Peyer's patch (tissue), 4 donors: ENCODE data around the gene TANGO2. TPM values are rescaled to one million over a fixed set of nuclear protein-coding genes. Genes with fewer than 3 reads are reported as not detected.

ENCODE experiments used
- DNase-seq, 3 donors: peaks; one replicate each; pipeline ENCODE4 v3.0.0-alpha.2; 2017 to 2019
- H3K27ac ChIP-seq, 4 donors: fragments of 200-600 bp; sonication (generic); one replicate each; pipeline ENCODE4 v1.5.1; 2016 to 2019
- H3K27me3 ChIP-seq, 2 donors: fragments of 200-600 bp; sonication (generic); one replicate each; pipeline ENCODE4 v1.5.1; 2019
- H3K36me3 ChIP-seq, 3 donors: fragments of 200-600 bp; sonication (generic); one replicate each; pipeline ENCODE4 v1.5.1; 2016 to 2019
- H3K4me1 ChIP-seq, 4 donors: fragments of 200-600 bp; sonication (generic); one replicate each; pipeline ENCODE4 v1.5.1; 2016 to 2019
- H3K4me3 ChIP-seq, 4 donors: fragments of 200-600 bp; sonication (generic); 1 replicate in 3 of 4; 2 replicates in 1 of 4; pipeline ENCODE4 v1.5.1; 2016 to 2019; ENCODE audit warnings: mild to moderate bottlenecking in 1 of 4
- H3K9me3 ChIP-seq, 4 donors: fragments of 200-600 bp; sonication (generic); one replicate each; pipeline ENCODE4 v1.5.1; 2016 to 2019; ENCODE audit warnings: mild to moderate bottlenecking in 1 of 4
- POLR2A ChIP-seq, 2 donors: fragments of 450-650 bp; IDR thresholded peaks; one replicate each; pipeline ENCODE4 v1.5.1; 2017; ENCODE audit warnings: antibody characterized with exemption in 2 of 2, mild to moderate bottlenecking in 2 of 2, moderate library complexity in 2 of 2
- total RNA-seq, 4 donors: library from RNA; depleted of rRNA; stranded (reverse); fragments of >200 nt; gene quantifications; one replicate each; pipeline ENCODE4 v1.1.0, GENCODE V29; 2016
- TF ChIP-seq, protein P1 (sequence below), 6 experiments: fragments of 450-650 bp in 4 of 6; fragments of 200-600 bp in 2 of 6; sonication (generic) in 1 of 6; IDR thresholded peaks; one replicate each; pipeline ENCODE4 v1.5.1; 2017 to 2019; ENCODE audit warnings: antibody characterized with exemption in 6 of 6, mild to moderate bottlenecking in 3 of 6, moderate library complexity in 1 of 6

Gene TANGO2
- total RNA-seq, 4 donors from 2014 or later, result 27.2 to 45.4 (median 41.0) TPM

- H3K27me3 ChIP-seq, result no peaks in the 10 kb centered on the region
- peak overlapping the region; percentile 81 to 99 (median 88) for H3K4me3 ChIP-seq
- H3K36me3 ChIP-seq, result peaks cover 0 to 5% (median 0%) of the 10 kb centered on the region in 3 donors
- peak in 1 of 3 donors; percentile 57 for DNase-seq
- TF ChIP-seq POLR2A (IDR thresholded peaks at IDR 0.05), result no peak
- TF ChIP-seq, protein P1, sequence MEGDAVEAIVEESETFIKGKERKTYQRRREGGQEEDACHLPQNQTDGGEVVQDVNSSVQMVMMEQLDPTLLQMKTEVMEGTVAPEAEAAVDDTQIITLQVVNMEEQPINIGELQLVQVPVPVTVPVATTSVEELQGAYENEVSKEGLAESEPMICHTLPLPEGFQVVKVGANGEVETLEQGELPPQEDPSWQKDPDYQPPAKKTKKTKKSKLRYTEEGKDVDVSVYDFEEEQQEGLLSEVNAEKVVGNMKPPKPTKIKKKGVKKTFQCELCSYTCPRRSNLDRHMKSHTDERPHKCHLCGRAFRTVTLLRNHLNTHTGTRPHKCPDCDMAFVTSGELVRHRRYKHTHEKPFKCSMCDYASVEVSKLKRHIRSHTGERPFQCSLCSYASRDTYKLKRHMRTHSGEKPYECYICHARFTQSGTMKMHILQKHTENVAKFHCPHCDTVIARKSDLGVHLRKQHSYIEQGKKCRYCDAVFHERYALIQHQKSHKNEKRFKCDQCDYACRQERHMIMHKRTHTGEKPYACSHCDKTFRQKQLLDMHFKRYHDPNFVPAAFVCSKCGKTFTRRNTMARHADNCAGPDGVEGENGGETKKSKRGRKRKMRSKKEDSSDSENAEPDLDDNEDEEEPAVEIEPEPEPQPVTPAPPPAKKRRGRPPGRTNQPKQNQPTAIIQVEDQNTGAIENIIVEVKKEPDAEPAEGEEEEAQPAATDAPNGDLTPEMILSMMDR (IDR thresholded peaks at IDR 0.05), result no peak
- peaks cover 0 to 40% (median 7%) of the 10 kb centered on the region in 4 donors for H3K4me1 ChIP-seq
- H3K27ac ChIP-seq, result peak overlapping the region; percentile 79 to 95 (median 90)
- no peaks in the 10 kb centered on the region for H3K9me3 ChIP-seq
Observed at GRCh38 chr22:20080776-20081654, 60.1 kb downstream of the TANGO2 start.

GRCh38 chr22:20083157-20083890, 62.4 kb downstream of the TANGO2 start:
- Histone ChIP-seq H3K36me3 (peaks cover 0 to 27% (median 0%) of the 10 kb centered on the region in 3 donors), H3K4me1 (peaks cover 0 to 40% (median 7%) of the 10 kb centered on the region in 4 donors), H3K27ac (no peak overlapping the region), H3K4me3 (no peak overlapping the region), H3K9me3 (no peaks in the 10 kb centered on the region), H3K27me3 (no peaks in the 10 kb centered on the region)
- TF ChIP-seq, protein P1 (IDR thresholded peaks at IDR 0.05), result no peak
- TF ChIP-seq POLR2A (IDR thresholded peaks at IDR 0.05), result no peak
- DNase-seq, result no peak

DNA sequence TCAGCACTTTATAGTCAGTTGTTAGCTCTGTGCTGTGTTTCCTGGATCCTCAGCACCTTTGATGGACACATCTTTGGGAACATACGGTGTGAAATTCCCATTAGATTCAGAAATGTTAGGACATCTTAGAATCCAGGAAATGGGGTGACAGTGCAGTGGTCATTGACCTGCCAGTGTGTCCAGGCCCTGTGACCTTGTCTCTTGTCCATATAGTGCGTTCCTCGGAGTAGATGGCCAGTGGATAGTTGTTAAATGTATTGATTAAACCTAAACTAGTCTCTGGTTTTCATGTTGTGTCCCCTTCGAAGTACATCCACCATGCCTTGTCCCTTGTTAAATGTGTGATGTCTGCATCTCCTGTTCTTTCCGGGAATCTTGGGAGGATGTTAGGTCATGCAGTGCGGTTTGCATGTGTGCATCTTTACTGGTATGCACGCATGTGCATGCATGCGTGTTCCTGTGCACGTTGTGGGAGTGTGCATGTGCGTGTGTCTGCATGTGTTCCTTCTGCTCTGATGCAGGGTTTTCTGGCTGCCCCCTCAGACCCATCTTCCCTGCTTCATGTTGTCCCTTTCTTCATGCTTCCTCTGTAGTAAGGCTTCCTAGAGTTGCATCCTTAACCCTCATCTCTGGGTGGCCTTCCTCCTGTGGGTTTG, 63.1 kb downstream of the TANGO2 start:
- TF ChIP-seq POLR2A (IDR thresholded peaks at IDR 0.05), result no peak
- TF ChIP-seq, protein P1 (IDR thresholded peaks at IDR 0.05), result no peak
- H3K27ac ChIP-seq, result no peak overlapping the region
- H3K9me3 ChIP-seq, result no peaks in the 10 kb centered on the region
- H3K36me3 ChIP-seq, result peaks cover 0 to 34% (median 0%) of the 10 kb centered on the region in 3 donors
- H3K4me1 ChIP-seq, result peaks cover 0 to 40% (median 7%) of the 10 kb centered on the region in 4 donors
- H3K4me3 ChIP-seq, result no peak overlapping the region
- DNase-seq, result no peak
- H3K27me3 ChIP-seq, result no peaks in the 10 kb centered on the region

DNA sequence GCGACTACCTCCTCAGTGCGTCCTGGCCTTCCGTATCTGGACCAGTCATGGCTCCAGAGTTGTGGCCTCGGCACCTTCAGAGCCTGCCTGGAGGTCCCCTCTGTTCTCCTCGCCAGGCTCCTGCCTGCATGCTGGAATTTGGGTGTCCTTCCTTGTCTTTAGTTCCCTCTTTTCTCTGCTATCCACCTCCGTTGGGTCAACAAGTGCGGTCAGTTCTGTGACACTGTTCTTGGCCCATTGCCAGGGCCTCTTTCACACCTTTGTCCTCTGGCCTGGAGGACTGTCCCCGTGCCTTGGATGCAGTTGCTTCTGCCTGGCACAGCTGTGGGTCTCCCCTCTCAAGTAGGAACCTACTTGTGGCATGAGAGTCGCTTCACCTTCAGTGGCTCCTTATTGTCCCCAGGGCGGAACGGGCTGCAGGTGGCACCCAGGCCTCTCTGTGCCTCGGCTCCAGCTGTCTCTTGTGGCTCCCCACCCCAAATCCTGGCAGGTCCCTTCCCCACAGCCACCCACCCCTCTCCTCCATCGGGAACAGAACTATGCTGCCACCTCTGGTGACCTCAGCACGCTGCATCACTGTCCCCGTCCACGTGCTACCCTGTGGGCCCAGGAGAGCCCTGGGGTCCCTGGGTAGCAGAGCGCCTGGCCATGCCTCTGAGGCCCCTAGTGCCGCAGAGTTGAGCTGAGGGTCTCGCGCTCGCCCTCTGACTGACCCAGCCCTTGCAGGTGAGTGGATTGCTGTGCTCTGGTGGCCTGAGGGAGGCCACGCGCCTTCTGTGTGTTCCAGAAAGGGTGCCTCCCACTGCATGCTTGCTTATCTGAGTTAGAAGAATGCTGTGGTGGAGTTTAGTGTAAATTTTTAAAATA, 63.9 kb downstream of the TANGO2 start:
- Histone ChIP-seq H3K27ac (no peak overlapping the region), H3K9me3 (no peaks in the 10 kb centered on the region), H3K36me3 (peaks cover 0 to 42% (median 0%) of the 10 kb centered on the region in 3 donors), H3K4me3 (no peak overlapping the region), H3K27me3 (no peaks in the 10 kb centered on the region), H3K4me1 (peaks cover 0 to 40% (median 7%) of the 10 kb centered on the region in 4 donors)
- TF ChIP-seq, protein P1 (IDR thresholded peaks at IDR 0.05), result peak in 3 of 6 experiments; percentile 8 to 19 (median 18)
- no peak for TF ChIP-seq POLR2A (IDR thresholded peaks at IDR 0.05)
- peak in 1 of 3 donors; percentile 44 for DNase-seq
